SH-SY5Y (cell line): ENCODE measurements around the gene TTN.

Experiments
- GATA2 ChIP-seq: IDR thresholded peaks from 2 replicates; pipeline ENCODE4 v1.6.1; 2011; ENCODE audit warnings: mild to moderate bottlenecking, low read depth, low read length
- GATA3 ChIP-seq: IDR thresholded peaks from 2 replicates; pipeline ENCODE4 v1.6.1; 2011; ENCODE audit warnings: low read depth, mild to moderate bottlenecking, low read length, moderate library complexity

DNA sequence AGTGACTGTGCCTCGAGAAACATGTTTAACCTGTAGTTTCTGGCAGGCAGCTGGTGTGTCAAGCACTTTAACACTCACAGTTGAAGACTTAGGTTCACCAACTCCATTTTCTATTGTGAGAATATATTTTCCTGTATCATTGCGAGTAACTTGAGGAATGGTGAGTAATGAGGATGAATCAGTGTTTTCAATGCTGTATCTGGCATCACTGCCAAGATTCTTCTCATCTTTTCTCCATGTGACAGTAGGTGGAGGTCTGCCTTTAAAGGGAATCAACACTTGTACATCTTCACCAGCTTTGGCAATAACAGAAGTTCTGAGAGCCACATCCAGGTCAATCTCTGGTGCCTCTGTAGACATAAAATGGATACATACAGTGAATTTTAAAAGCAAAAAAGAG, 254.2 kb downstream of the TTN start:
- no peak for TF ChIP-seq GATA3
- no peak for TF ChIP-seq GATA2
